Breast epithelium (tissue), 3 donors: ENCODE data around the gene HMCES.

ENCODE experiments used
- CTCF ChIP-seq, 3 donors: fragments of 450-650 bp; IDR thresholded peaks; one replicate each; pipeline ENCODE4 v1.5.1; 2016 to 2017; ENCODE audit warnings: antibody characterized with exemption in 3 of 3, mild to moderate bottlenecking in 3 of 3, moderate library complexity in 3 of 3
- POLR2A ChIP-seq: fragments of 450-650 bp; IDR thresholded peaks from one replicate; pipeline ENCODE4 v1.6.1; 2016; ENCODE audit warnings: antibody characterized with exemption, mild to moderate bottlenecking, moderate library complexity

GRCh38 chr3:129316248-129317013 is 37.8 kb downstream of the HMCES start:
- TF ChIP-seq CTCF (IDR thresholded peaks at IDR 0.05), result peak; percentile 15 to 37 (median 29)
- TF ChIP-seq POLR2A, result peak; percentile 97
